Measurements from ENCODE around the gene KCTD16. TPM values are rescaled to one million over a fixed set of nuclear protein-coding genes. Genes with fewer than 3 reads are reported as not detected.

The KCTD16 gene
- total RNA-seq, 2 donors from 2014 or later = 3.4 to 4.3 TPM

DNA sequence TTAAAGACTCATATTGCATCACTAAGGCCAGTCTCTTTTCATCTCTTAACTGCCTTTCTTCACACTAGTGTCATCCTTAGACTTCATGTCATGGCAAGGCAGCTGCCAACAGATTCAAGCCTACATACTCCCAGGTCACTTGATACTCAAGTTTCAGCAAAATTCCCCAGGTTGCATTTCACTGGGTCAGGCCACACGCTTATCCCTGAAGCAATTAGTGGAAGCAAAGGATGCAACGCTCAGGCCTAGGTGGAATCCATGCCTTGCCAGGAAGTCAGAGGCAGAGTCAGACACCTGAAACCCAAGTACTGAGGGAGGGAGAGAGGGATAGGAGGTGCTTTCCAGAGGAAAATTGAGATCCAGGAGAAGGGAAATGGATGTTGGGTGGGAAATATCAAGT lies 29.1 kb upstream of the KCTD16 start:
- WGBS, 2 donors = 84 to 91% methylated on average over 2 of the region's 2 CpGs
- DNase-seq (no peak), ATAC-seq (no peak)
- Histone ChIP-seq H3K27ac (no peak overlapping the region), H3K4me3 (no peak overlapping the region), H3K4me1 (peaks cover 11% of the 10 kb centered on the region), H3K27me3 (no peaks in the 10 kb centered on the region), H3K9me3 (no peaks in the 10 kb centered on the region), H3K36me3 (replicated peaks in 1 of 2; ENCODE audit: insufficient read depth in 1 of 2, low read depth in 2 of 2) (no peaks in the 10 kb centered on the region)
- intact Hi-C loops (cut with DNase I) = no loop called here
- no peak for TF ChIP-seq POLR2A (IDR thresholded peaks at IDR 0.05)
- TF ChIP-seq, protein P1, sequence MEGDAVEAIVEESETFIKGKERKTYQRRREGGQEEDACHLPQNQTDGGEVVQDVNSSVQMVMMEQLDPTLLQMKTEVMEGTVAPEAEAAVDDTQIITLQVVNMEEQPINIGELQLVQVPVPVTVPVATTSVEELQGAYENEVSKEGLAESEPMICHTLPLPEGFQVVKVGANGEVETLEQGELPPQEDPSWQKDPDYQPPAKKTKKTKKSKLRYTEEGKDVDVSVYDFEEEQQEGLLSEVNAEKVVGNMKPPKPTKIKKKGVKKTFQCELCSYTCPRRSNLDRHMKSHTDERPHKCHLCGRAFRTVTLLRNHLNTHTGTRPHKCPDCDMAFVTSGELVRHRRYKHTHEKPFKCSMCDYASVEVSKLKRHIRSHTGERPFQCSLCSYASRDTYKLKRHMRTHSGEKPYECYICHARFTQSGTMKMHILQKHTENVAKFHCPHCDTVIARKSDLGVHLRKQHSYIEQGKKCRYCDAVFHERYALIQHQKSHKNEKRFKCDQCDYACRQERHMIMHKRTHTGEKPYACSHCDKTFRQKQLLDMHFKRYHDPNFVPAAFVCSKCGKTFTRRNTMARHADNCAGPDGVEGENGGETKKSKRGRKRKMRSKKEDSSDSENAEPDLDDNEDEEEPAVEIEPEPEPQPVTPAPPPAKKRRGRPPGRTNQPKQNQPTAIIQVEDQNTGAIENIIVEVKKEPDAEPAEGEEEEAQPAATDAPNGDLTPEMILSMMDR (IDR thresholded peaks at IDR 0.05) = no peak

DNA sequence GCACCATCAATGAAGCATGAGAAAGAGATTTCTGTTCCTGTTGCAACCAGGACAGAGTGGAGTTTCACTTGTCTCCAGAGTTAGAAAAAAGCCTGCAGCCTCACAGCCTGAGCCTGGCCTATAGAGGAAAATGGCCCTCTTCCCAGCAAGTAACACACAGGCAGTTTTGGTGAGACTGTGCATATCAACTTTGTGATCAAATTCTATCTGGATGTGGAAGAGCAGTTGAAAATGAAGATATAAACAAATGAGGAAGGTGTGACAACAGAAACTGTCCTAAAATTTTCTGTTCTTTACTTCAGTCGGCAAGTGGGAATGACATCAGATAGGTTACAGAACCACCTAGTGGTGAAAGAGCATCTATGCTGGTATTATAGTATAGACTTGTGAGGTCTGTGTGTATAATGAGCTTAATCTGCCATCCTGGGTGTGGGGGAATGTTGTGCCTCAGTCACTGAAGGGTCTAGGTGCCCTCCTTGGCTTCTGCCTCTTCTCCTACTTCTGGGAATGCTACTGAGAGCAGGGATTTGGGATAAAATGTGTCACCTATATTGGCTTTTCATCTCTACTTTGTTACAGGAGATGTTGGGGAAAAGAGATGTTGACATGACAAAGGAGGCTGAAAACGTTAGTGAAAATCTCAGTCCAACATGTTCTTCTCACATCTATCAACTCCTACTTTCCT lies 28.4 kb upstream of the KCTD16 start:
- Histone ChIP-seq H3K36me3 (replicated peaks in 1 of 2; ENCODE audit: insufficient read depth in 1 of 2, low read depth in 2 of 2) (no peaks in the 10 kb centered on the region), H3K9me3 (no peaks in the 10 kb centered on the region), H3K27me3 (no peaks in the 10 kb centered on the region), H3K4me3 (no peak overlapping the region), H3K27ac (no peak overlapping the region), H3K4me1 (peaks cover 11% of the 10 kb centered on the region)
- WGBS, 2 donors = 5% methylated on average over 2 of the region's 2 CpGs
- DNase-seq (no peak), ATAC-seq (peak; percentile 38)
- intact Hi-C loops (cut with DNase I) = no loop called here
- TF ChIP-seq, protein P1 (IDR thresholded peaks at IDR 0.05) = peak; percentile 21 to 58 (median 50)
- TF ChIP-seq POLR2A (IDR thresholded peaks at IDR 0.05) = no peak

DNA sequence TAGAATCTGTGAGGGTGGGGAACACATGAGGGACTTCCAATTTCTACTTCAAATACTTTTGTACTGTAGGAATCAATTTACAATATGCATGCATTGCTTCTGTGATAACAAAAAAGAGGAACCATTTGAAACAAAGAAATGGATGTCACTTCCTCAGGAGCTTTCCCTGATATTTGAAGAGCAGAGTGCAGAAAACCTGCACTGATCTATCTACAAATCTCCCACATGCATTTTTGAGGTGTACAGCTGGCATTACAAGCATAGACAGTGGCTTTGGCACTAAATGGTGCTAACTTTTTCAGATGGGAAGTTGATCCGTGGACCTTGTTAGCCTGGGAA lies 27.9 kb upstream of the KCTD16 start:
- Histone ChIP-seq H3K4me1 (peaks cover 11% of the 10 kb centered on the region), H3K9me3 (no peaks in the 10 kb centered on the region), H3K27ac (no peak overlapping the region), H3K27me3 (no peaks in the 10 kb centered on the region), H3K36me3 (replicated peaks in 1 of 2; ENCODE audit: insufficient read depth in 1 of 2, low read depth in 2 of 2) (no peaks in the 10 kb centered on the region), H3K4me3 (no peak overlapping the region)
- ATAC-seq (no peak), DNase-seq (no peak)
- TF ChIP-seq, protein P1 (IDR thresholded peaks at IDR 0.05) = no peak
- TF ChIP-seq POLR2A (IDR thresholded peaks at IDR 0.05) = no peak
- WGBS, 2 donors = 40 to 43% methylated on average over 1 of the region's 1 CpG
- intact Hi-C loops (cut with DNase I) = no loop called here

DNA sequence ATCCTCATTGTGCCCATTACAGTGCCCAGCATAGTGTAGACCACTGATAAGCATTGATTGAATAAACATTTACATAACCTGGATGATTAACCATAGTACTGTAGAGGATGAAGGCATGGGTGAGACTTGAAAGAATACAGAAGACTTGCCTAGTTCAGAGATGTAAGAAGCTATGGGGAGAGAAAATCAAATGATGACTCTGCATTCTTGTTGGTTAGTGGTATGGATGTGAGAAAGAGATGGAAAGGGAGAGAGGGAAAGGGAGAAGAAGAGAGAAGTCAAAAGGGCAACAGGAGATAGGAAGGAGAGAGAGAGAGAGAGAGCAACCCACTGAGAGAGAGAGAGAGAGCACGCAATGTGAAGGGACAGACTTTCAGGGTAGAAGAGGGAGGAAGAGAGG lies 27.0 kb upstream of the KCTD16 start:
- DNase-seq (no peak), ATAC-seq (no peak)
- TF ChIP-seq, protein P1 (IDR thresholded peaks at IDR 0.05) = no peak
- no peak for TF ChIP-seq POLR2A (IDR thresholded peaks at IDR 0.05)

More for the DNA sequence above, 27.0 kb upstream of the KCTD16 start:
- Histone ChIP-seq H3K4me3 (no peak overlapping the region), H3K36me3 (replicated peaks in 1 of 2; ENCODE audit: insufficient read depth in 1 of 2, low read depth in 2 of 2) (no peaks in the 10 kb centered on the region), H3K9me3 (no peaks in the 10 kb centered on the region), H3K27ac (no peak overlapping the region), H3K4me1 (peaks cover 11% of the 10 kb centered on the region), H3K27me3 (no peaks in the 10 kb centered on the region)
- intact Hi-C loops (cut with DNase I) = no loop called here
- 92 to 93% methylated on average over 1 of the region's 1 CpG for WGBS, 2 donors

Measured in body of pancreas (tissue), 4 donors.